ENCODE measurements around the gene C9orf85.

- no peak for TF ChIP-seq CTCF (IDR thresholded peaks at IDR 0.05)
- TF ChIP-seq POLR2A (IDR thresholded peaks at IDR 0.05): no peak
Measured at GRCh38 chr9:71941060-71941568, 29.7 kb downstream of the C9orf85 start.

Data from adrenal gland (tissue), 5 donors.